Fibroblast of villous mesenchyme (primary cell): ENCODE data around the gene EP400. TPM values are rescaled to one million over a fixed set of nuclear protein-coding genes. Genes with fewer than 3 reads are reported as not detected.

ENCODE experiments used
- DNase-seq: peaks from one replicate; pipeline ENCODE4 v3.0.0-alpha.2; 2010; ENCODE audit warnings: low read depth
- H3K4me3 ChIP-seq: 2 replicates; pipeline ENCODE4 v1.5.1; 2011; ENCODE audit warnings: low read depth, mild to moderate bottlenecking, low read length
- CTCF ChIP-seq: IDR thresholded peaks from 2 replicates; pipeline ENCODE4 v1.5.1; 2012; ENCODE audit warnings: low read depth, mild to moderate bottlenecking, low read length; ENCODE audit not compliant: insufficient read depth
- total RNA-seq: library from RNA; depleted of rRNA; stranded (reverse); fragments of >200 nt; gene quantifications from 2 replicates; pipeline ENCODE4 v1.2.3, GENCODE V29; 2012

The EP400 gene
- total RNA-seq, 1 donor: 13.0 TPM

GRCh38 chr12:131940141-131940547 lies 9.6 kb upstream of the EP400 start:
- no peak for TF ChIP-seq CTCF
- H3K4me3 ChIP-seq: no peak overlapping the region
- DNase-seq: no peak

GRCh38 chr12:131941116-131941986 lies 8.4 kb upstream of the EP400 start:
- TF ChIP-seq CTCF: no peak
- no peak for DNase-seq
- H3K4me3 ChIP-seq: no peak overlapping the region

GRCh38 chr12:131941987-131942341 lies 7.8 kb upstream of the EP400 start:
- no peak overlapping the region for H3K4me3 ChIP-seq
- no peak for DNase-seq
- no peak for TF ChIP-seq CTCF

- no peak overlapping the region for H3K4me3 ChIP-seq
- DNase-seq: no peak
- no peak for TF ChIP-seq CTCF
Observed at GRCh38 chr12:131942671-131943070, 7.1 kb upstream of the EP400 start.

GRCh38 chr12:131943389-131943788 lies 6.4 kb upstream of the EP400 start:
- TF ChIP-seq CTCF: no peak
- DNase-seq: no peak
- no peak overlapping the region for H3K4me3 ChIP-seq

GRCh38 chr12:131943876-131944275 lies 5.9 kb upstream of the EP400 start:
- H3K4me3 ChIP-seq: no peak overlapping the region
- DNase-seq: no peak

More at GRCh38 chr12:131943876-131944275, 5.9 kb upstream of the EP400 start:
- no peak for TF ChIP-seq CTCF
